HG03064 (cell line): ENCODE results near the gene IL16.
"Not testable (repeated sequence)": the region's sequence is repeated elsewhere in the genome, so short reads cannot be mapped to it uniquely, and the experiment has no call there.

ENCODE experiments used
- ATAC-seq: cut with Tn5 transposase; IDR thresholded peaks from one replicate; pipeline ENCODE4 v1.9.1; 2021; ENCODE audit warnings: low read depth; ENCODE audit not compliant: unreplicated experiment

The IL16 gene

DNA sequence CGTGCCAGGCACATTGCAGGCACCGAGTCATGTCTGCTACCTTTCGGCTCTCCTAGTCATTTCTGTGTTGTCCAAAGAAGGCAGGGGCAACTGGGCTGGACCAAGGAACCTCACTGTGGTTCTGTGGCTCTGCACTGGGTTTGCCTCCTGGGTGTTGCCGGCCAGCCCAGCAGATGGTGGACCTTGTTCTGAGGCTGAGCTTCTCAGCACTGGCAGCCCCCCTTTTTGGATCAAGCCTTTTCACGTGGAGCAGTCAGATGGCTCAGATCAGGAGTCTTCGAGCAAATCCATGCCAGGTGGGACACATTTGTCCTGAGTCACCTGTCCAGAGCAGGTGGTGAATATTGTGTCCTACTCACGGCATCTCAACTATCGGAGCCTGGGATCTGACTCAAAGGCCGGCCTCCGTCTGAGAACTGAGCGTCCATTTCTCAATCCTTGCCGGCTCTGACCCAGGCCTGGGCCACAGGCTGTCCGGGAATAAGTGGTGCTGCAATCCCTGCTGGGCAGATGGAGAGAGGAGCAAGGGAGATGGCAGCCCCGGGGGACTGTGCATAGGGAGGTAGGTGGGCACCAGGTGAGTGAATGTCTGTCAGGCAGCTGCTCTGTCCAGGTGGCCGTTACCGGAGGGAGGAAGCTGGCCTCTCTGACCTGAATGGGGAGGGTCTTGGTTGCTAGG is at the start of gene IL16:
Gene IL16 (plus strand): TSS at position 304 of the 679 bp plus-strand sequence. CDS start 28,521 bp downstream, outside the sequence.
- ATAC-seq, result no peak

DNA sequence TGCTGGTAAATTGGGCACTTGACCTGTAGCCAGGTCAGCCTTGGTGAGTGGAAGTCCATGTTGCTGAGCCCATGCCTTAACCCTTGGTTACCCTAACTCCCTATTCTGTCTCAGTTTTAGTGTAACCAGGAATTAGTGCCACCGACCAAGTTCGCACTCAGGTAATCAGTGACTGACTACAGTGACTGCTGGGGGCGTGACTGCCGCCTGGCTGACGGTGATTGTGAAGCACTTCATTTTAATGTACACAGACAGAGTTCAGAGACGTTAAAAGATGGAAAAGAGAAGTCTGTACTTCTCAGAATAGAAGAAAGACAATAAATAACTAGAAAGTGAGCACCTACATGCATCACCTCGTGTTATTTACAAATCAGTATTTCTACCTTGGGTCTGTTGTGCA is 45.3 kb upstream of the IL16 start:
- no peak for ATAC-seq

DNA sequence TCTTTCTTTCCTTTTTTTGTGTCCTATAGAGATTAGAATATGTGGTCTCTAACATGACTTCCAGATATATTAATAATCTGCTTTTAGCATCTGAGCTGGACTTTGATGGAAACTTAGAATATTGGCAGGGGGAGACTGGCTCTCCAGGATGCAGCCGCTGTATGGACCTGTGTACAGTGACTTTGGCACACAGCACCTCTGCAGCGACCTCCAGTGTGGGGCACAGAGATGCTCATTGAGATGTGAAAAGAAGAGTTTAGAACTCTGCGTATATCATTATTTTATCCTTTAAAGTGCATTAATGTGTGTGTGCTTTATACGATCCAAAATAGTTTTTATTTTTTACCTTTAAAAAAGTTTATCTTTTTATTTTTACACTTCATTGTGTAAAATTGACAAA is 44.3 kb upstream of the IL16 start:
- no peak for ATAC-seq

DNA sequence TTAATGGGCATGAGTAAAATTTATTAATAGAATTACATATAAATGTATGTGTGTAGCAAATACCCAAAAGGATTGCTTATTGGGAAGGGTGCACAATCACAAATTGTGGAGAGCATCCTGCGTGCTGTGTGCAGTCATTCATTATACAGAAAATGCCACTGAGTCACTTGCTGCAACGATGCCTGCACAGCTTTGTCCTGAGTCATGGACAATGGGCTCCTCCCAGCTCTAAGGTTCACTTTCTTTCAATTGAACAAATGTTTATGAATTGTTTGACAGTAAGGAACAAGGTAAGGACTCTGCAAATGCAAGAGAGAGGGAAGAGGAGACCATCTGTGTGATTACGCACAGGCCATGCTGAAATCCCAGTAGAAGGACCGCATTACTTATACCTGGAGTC is 43.9 kb upstream of the IL16 start:
- no peak for ATAC-seq

DNA sequence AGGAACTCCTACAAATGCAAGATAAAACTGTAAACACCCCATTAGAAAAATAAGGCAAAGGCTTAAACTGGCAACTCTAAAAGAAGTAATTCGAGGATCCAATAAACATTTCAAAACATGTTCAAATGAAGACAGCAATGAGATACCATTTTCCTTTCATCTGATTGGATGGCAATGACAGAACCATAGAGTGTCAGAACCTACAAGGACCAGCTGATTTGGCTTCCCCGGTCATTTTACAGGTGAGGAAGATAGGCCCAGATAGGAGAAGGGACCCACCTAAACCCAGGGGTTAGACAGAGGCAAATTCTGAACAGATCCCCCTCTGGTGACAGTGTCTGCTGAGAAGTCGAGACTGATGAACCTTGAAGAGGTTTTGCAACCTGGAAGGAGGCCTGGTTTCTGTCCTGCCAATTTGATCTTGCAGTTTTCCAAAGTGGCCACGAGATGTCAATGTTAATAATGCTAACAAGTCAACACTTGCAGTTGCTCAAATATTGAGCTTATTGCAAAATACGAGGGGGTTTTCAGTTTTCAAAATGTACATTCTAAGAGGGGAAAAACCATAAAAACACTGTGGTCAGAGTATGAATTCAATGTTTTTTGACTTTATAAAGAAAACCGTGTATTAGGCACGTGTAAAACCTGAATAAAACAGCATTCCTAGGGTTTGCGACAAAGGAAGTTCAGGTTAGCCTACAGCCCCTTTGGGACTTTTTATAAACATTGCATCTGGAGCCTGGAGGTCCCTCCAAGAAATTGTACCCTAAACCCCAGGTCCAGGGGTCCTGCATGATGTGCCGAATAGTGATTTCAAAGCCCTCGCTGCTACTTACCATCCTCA is 41.1 kb upstream of the IL16 start:
- no peak for ATAC-seq

DNA sequence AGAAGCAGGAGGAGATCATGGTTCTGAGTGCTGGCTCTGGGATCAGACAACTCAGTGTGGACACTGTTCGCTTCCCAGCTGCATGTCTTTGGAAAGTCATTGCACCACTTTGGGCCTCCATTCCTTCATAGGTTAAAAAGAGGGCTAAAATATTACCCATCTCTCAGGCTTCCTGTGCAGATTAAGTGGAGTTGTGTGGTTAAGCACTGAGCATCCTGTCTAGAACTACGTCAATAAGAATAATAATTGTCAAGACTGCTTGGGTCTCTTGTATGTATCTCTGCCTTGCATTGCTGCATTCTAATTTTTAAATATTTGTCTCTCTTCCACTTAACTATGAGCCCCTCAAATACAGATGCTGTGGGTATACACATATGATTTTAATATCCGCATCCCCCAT is 40.4 kb upstream of the IL16 start:
- no peak for ATAC-seq

DNA sequence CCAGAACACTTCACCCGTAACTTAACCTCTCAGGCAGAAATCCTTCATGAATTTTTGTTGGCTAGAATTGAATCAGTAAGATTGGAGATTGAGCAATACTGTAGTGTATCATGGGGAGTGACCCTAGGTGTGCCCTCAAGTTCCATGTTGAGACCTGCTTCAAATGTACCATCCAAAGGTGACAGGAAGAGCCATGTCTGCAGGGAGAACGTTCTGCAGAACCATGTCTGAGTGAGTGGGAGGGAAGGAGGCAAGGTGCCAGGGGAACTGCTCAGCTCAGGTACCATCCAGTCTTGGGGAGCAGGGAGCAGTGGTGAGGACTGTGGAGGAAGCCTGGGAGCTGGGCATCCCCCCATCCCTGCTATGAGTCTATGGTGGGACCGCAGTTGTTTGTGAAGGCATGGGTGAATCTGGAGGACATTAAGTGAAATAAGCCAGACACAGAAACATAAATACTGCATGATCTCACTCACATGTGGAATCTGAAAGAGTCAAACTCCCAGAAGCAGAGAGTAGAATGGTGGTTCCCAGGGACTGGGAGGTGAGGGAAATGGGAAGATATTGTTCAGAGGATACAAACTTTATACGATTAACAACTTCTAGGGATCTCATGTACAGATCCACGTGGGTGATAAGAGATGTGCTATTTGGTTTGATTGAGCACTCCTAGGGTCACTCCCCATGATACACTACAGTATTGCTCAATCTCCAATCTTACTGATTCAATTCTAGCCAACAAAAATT is 39.3 kb upstream of the IL16 start:
- ATAC-seq, result no peak

DNA sequence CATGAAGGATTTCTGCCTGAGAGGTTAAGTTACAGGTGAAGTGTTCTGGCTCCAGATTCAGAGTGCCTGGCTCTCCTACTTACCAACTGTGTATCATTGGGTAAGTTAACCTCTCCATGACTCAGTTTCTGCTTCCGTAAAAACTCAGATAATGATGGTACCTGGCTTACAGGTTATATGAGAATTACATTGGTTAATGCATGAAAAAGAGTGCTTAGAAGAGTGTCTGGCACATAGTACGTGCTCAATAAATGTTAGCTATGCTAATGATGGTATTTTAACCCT is 38.8 kb upstream of the IL16 start:
- no peak for ATAC-seq

DNA sequence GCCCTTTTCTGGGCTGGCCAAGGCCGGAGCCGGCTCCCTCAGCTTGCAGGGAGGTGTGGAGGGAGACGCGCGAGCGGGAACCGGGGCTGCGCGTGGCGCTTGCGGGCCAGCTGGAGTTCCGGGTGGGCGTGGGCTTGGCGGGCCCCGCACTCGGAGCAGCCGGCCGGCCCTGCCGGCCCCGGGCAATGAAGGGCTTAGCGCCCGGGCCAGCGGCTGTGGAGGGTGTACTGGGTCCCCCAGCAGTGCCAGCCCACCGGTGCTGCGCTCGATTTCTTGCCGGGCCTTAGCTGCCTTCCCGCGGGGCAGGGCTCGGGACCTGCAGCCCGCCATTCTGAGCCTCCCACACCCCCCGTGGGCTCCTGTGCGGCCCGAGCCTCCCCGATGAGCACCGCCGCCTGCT is 38.1 kb upstream of the IL16 start:
- not testable (repeated sequence) for ATAC-seq

DNA sequence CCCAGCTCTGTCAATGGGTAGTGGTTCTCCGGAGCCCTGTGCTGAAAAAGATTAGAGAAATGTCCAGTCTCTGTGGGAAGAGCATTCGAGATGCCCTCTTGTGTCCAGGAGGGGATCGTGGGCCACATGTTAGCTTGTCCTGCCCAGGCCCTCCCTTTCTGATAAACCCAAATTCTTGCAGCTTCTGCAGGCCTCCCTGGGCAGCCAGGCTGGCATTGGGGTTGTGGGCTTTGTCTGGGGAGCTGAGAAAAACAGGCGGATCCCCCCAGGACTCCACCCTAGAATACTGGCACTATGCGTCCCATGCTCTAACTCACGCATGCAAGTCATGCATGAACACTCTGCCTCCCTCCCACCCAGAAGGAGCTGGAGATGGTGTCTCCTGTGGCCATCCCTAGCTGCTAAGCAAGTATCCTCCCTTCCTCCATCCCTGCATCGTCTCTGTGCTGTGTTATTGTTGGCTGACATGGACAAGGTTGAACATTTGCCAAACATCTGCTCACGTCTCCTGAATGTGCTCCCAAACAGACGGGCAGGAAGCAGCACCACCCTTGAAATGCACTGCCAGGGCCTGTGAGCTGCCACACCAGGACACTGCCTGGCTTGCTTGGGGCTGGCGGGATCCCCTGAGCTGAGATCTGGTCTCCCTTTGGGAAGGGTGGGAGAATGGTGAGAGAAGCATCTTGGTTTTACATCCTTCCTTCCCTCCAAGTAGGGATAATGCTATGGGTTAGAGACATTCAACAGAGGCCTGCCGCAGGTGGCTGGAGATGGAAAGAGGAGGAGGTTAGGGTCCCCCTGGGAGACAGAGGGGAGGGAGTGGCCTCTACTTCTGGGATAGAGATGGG is 36.1 kb upstream of the IL16 start:
- ATAC-seq, result no peak

DNA sequence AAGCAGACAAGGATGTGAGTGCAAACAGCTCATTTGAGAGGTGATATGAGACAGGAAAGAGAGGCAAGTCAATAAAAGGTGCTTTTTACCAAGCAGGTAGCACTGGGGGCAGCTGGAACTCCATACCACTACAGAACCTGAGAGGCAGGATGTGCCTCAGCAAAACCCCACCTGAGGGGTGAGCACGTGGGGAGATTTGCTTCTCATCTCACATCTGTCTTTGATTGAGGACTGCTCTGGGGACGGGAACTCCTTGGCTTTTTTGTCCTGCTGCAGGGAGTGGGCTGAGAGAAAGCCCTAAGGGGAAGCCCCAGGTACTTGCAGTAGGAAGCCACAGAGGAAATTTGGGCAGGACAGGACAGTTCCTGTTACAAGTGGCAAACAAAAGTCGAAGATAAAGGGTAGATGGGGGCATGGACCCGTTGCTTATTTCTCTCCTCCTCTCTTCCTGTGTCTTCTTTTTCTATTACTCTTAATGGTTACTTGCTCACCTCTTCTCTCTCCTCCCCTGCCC is 35.5 kb upstream of the IL16 start:
- ATAC-seq, result no peak

DNA sequence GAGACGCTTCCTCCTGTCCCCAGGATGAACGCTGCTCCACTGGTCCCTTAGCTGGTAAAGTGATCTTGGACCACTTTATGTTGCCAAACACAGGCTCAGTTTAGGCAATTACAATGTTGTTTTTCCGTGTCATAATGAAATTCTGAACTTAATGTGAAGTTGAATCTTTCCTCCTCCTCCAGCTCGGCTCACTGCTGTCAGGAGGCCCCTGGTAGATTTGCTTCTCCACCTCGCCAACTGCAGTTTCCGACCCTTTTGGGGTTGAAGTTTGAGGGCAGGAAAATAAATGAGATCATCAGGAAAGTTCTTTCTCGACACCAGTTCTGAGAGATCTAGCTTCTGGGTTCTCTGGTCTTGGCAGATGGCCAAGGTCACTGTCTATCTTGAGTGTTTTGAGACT is 34.8 kb upstream of the IL16 start:
- no peak for ATAC-seq

DNA sequence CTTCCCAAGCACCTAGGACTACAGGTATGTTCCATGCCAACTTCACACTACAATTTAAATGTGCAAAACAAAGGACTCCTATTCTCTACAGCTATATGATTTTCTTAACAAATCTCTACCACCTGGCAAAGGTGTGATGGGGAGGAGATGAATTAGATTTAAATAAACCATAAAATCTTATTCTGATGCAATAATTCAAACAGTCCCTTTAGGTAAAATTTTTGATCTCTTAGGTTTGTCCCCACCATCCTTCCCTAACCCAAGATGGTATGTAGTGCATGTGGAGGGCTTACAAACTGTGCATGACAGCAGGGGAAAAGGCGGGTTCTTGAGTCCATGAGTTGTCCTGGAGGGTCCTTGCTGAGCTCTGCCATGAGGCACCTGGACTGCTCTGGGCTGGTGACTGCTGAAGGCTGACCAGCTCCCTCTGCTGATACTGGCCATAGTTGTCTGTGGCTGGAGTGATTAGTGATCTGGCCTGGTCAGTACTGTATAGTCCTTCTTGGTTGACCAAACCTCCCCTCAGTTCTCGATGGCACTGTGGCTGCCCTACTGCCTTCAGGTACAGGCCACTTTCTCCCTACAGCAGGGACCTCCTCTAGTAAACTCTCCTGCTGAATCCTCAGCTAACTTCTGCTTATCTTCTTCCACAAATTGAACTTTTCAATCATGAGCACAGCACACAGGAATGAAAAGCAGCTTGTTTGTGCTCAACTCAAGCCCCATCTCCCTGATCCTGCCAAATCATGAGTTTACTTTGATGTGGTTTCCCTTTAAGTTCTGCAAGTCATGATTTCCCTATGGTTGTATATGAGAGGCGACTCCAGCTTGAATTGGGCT is 32.5 kb upstream of the IL16 start:
- ATAC-seq, result no peak

DNA sequence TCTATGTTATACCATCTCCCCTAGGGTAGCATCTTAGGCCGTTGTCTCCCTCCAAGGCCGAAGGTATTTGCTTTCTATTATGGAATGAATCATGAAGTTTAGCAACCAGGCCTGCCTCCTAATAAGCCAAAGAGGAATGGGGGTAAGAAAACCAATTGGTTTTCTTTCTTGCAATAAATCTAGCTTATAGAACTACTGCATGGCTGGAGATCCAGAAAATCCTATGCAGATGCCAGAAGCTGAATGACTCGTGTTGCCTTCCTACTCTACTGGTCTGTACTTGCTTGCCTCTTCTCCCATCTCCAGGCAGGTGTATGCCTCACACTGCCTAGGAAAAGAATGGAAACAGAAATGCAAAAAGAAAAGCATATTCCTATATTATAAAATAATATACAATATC is 31.1 kb upstream of the IL16 start:
- ATAC-seq, result no peak

DNA sequence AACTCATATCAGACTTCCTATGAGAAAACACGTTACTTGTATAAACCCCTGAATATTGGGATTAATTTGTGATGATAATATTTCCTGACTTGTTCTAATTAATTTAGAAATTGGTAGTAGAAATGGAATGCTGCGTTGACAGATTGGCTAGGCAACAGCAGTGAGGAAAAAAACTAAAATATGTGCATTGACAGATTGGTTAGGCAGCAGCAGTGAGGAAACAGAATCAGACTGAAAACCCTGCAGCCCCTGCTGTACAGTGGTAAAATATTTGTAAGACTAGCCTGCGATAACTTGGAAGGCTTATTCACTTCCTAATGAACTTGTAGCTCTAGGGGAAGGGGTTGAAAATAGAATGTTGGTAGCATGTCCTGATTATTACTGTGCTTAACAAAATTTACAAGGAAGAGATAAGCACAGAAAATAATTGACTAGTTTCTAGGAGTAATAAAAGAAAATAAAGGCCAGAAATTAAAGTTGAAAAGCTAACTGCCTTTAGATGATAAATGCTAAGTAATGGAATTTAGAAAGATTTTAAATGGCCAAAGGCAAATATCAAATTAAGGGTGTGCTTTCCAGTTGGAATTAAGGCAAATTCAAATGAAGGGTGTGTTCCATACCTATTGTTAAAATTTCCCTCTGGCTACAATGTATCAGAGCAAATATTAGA is 29.9 kb upstream of the IL16 start:
- no peak for ATAC-seq

DNA sequence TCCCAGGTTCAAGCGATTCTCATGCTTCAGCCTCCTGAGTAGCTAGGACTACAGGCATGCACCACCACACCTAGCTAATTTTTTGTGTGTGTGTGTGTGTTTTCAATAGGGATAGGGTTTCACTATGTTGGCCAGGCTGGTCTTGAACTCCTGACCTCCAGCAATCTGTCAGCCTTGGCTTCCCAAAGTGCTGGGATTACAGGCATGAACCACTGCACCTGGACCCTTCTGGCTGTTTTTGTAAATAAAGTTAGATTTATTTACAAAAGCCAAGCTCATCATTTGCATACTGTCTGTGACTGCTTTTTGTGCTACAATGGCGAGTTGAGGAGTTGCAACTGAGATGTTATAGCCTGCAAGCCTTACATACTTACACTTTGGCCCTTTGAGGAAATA is 28.6 kb upstream of the IL16 start:
- ATAC-seq, result no peak

DNA sequence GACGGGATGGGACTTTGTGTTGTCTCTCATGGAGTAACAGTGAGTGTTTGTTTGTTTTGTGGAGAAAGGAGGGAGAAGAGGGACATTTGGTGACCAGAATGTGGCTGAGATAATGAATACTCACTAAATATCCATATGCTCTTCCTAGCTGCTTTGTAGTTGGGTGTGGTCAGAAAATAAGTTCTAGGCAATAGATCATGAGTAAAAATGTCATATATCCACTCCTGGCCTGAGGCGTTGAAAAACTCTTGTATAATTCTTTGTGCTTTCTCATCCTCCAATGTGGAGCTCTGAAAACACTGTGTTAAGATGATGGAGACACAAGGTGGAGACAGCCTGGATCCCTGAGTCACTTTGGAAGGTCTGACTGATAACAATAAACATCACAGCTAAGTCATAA is 28.0 kb upstream of the IL16 start:
- no peak for ATAC-seq

DNA sequence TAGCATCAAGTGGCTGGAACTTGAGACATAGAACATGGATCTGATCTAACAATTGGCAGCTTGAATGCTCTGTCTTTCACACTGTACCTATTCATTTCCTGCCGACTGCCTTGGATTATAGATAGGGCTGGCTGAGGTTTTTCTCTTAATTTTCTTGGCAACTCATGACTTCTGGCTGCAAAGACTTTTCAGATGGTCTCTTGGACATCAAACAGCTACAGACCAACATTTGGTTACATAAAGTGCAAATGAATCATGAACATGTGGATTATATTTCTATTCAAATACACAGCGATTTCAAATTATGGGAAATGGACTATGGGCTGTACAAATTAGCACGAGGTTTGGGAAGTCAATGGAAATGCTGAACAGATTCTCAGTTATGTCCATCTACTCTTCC is 26.2 kb upstream of the IL16 start:
- no peak for ATAC-seq

DNA sequence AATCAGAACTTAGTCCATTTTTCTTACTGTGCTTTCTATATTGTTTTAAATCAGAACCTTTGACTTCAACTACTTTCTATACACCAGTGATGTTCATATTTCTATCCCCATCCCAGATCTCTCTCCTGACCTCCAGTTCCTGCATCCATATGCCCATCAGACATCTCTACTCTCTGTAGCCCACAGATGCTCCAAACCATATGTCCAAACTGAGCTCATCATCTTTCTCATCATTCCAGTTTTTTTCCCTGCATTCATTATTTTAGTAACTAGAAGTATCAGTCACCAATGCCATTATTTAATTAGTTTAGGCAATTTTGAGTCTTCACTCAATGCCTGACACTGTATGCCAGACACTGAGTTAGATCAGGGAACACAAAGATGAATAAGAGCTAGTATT is 25.4 kb upstream of the IL16 start:
- ATAC-seq, result no peak
